Upper lobe of left lung (tissue), 4 donors: ENCODE data around the gene ZNF618.

Experiments used
- EP300 ChIP-seq, 4 donors: sonication (generic); formaldehyde crosslinking; IDR thresholded peaks; one replicate each; pipeline ENCODE4 v1.5.1; 2017; ENCODE audit warnings: antibody characterized with exemption in 4 of 4, control low read depth in 2 of 4
- POLR2A ChIP-seq, 4 donors: fragments of 450-650 bp; IDR thresholded peaks; one replicate each; pipeline ENCODE4 v1.5.1; 2016 to 2017; ENCODE audit warnings: antibody characterized with exemption in 4 of 4, mild to moderate bottlenecking in 2 of 4
- POLR2AphosphoS5 ChIP-seq, 2 donors: sonication (generic); formaldehyde crosslinking; IDR thresholded peaks; one replicate each; pipeline ENCODE4 v1.5.1; 2017; ENCODE audit warnings: antibody characterized with exemption in 2 of 2
- TF ChIP-seq, protein P1 (sequence below), 6 experiments: fragments of 450-650 bp in 4 of 6; fragments of 200-600 bp in 2 of 6; sonication (generic) in 2 of 6; IDR thresholded peaks; one replicate each; pipeline ENCODE4 v1.5.1; 2016 to 2019; ENCODE audit warnings: antibody characterized with exemption in 6 of 6

- TF ChIP-seq, protein P1, sequence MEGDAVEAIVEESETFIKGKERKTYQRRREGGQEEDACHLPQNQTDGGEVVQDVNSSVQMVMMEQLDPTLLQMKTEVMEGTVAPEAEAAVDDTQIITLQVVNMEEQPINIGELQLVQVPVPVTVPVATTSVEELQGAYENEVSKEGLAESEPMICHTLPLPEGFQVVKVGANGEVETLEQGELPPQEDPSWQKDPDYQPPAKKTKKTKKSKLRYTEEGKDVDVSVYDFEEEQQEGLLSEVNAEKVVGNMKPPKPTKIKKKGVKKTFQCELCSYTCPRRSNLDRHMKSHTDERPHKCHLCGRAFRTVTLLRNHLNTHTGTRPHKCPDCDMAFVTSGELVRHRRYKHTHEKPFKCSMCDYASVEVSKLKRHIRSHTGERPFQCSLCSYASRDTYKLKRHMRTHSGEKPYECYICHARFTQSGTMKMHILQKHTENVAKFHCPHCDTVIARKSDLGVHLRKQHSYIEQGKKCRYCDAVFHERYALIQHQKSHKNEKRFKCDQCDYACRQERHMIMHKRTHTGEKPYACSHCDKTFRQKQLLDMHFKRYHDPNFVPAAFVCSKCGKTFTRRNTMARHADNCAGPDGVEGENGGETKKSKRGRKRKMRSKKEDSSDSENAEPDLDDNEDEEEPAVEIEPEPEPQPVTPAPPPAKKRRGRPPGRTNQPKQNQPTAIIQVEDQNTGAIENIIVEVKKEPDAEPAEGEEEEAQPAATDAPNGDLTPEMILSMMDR (IDR thresholded peaks at IDR 0.05) = no peak
- TF ChIP-seq POLR2AphosphoS5 (IDR thresholded peaks at IDR 0.05) (no peak), EP300 (IDR thresholded peaks at IDR 0.05) (no peak), POLR2A (IDR thresholded peaks at IDR 0.05) (no peak)
Measured at GRCh38 chr9:113934829-113935676, 58.9 kb downstream of the ZNF618 start.
